Measurements from ENCODE around the gene TYK2.

TYK2 gene

GRCh38 chr19:10402441-10403038 is 22.2 kb upstream of the TYK2 start (continued):
- TF ChIP-seq HIC1 (tag by site-specific recombination; IDR thresholded peaks at IDR 0.05) (no peak), ZXDB (tag by site-specific recombination; IDR thresholded peaks at IDR 0.05) (peak; percentile 88), ZNF426 (tag by site-specific recombination; IDR thresholded peaks at IDR 0.05) (no peak), ZFP41 (tag by site-specific recombination; IDR thresholded peaks at IDR 0.05; ENCODE audit: borderline replicate concordance) (no peak), ZBTB48 (tag by site-specific recombination; IDR thresholded peaks at IDR 0.05) (no peak), KLF17 (tag by site-specific recombination; IDR thresholded peaks at IDR 0.05) (no peak), ZNF580 (tag by site-specific recombination; IDR thresholded peaks at IDR 0.05) (peak; percentile 39; the same call in 1 of the 2 replicates), ZNF157 (tag by site-specific recombination; IDR thresholded peaks at IDR 0.05) (no peak), ZNF777 (tag by site-specific recombination; IDR thresholded peaks at IDR 0.05; ENCODE audit: borderline replicate concordance) (no peak), IKZF3 (tag by site-specific recombination; IDR thresholded peaks at IDR 0.05) (peak; percentile 78), ZSCAN16 (tag by site-specific recombination; IDR thresholded peaks at IDR 0.05) (no peak), ZNF785 (tag by site-specific recombination; IDR thresholded peaks at IDR 0.05) (no peak), ZNF792 (tag by site-specific recombination; IDR thresholded peaks at IDR 0.05) (no peak), BCL6B (tag by site-specific recombination; IDR thresholded peaks at IDR 0.05) (no peak), ZNF623 (tag by site-specific recombination; IDR thresholded peaks at IDR 0.05) (no peak), ZNF544 (tag by site-specific recombination; IDR thresholded peaks at IDR 0.05) (no peak), TSHZ1 (tag by site-specific recombination; IDR thresholded peaks at IDR 0.05; ENCODE audit: borderline replicate concordance) (no peak), ZNF645 (tag by site-specific recombination; IDR thresholded peaks at IDR 0.05) (no peak), ZNF391 (tag by site-specific recombination; IDR thresholded peaks at IDR 0.05; ENCODE audit: borderline replicate concordance, low read depth) (no peak), KLF16 (tag by site-specific recombination; IDR thresholded peaks at IDR 0.05) (peak; percentile 24; the same call in 1 of the 2 replicates), HOXC10 (CRISPR knock-in tag; IDR thresholded peaks at IDR 0.05) (no peak), CTCF (tag by site-specific recombination; IDR thresholded peaks at IDR 0.05) (no peak), ZSCAN30 (tag by site-specific recombination; IDR thresholded peaks at IDR 0.05) (no peak), ZNF114 (tag by site-specific recombination; IDR thresholded peaks at IDR 0.05) (no peak), ZNF585B (tag by site-specific recombination; IDR thresholded peaks at IDR 0.05) (no peak), ZFHX2 (tag by site-specific recombination; conservative IDR thresholded peaks at IDR 0.05) (peak; percentile 39), ZNF341 (tag by site-specific recombination; IDR thresholded peaks at IDR 0.05; ENCODE audit: low read depth) (no peak), ZNF433 (tag by site-specific recombination; IDR thresholded peaks at IDR 0.05; ENCODE audit: low read depth) (no peak)

Measured in HEK293 (cell line).